HG02642 (cell line): ENCODE results near the gene PRSS50.

Experiments
- ATAC-seq: cut with Tn5 transposase; IDR thresholded peaks from one replicate; pipeline ENCODE4 v1.9.1; 2021; ENCODE audit warnings: mild to moderate bottlenecking; ENCODE audit not compliant: unreplicated experiment, poor library complexity

Gene PRSS50

DNA sequence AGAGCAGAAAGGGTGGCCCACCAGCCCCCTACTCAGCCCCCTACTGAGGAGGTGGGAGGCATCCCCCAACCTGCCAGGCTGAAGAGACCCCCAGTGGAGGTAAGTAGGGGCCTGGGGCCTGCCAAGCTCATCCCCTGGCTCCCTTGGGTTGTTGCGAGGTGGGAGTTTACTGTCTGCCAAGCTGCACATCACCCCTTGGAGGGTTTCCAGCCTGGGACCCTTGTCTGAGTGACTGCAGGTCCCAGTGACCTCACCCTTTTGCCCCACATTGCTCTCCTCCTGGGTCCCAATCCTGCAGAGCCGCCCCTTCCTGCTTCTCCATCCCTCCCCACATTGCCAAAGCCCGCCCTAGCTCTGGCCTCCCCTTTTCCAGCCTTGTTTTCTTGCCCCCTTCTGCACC, 23.1 kb downstream of the PRSS50 start:
- no peak for ATAC-seq

DNA sequence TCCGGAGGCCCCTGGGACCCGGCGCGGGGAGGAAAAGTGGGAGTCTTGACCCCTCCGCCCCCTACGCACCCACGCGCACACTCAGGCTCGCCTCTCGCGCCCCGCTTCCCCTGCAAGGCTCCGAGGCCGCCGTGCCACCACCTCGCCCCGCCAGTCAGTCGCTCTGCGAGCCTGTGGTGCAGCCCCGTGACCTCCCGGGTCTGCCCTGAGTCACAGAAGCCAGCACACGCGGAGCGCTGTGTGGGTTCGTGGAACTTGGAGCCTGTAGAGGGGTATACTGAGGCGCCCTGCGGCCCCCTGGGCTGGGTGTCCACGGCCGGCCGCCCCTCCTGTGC, 23.8 kb downstream of the PRSS50 start:
- no peak for ATAC-seq

- no peak for ATAC-seq
Observed at GRCh38 chr3:46693038-46693891, 24.4 kb downstream of the PRSS50 start, which contains the start of gene ALS2CL. Gene ALS2CL, minus strand, starts transcription at chr3:46693679. Its CDS starts 4,239 bp downstream, at chr3:46689440.

DNA sequence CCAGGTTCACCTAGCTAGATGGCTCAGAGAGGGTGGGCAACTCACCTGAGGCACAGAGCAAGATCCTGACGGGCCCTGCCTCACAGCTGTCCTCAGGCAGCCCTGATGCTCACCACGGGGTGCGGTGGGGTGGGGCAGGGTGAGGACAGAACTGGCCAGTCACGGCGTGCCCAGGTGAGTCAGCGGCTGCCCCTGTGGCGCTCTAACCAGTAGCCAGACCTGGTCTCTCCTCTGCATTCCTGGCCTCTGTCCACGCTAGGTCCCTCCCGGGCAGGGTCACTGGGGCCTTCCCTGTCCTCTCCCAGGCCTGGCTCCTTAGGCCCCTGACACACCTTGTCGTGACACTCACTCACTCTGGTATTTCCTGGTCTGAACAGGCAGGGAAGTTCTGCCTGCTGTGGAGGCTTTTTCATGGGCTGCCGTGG, 25.1 kb downstream of the PRSS50 start:
- ATAC-seq: no peak

GRCh38 chr3:46690798-46691197, 26.9 kb downstream of the PRSS50 start:
- no peak for ATAC-seq

DNA sequence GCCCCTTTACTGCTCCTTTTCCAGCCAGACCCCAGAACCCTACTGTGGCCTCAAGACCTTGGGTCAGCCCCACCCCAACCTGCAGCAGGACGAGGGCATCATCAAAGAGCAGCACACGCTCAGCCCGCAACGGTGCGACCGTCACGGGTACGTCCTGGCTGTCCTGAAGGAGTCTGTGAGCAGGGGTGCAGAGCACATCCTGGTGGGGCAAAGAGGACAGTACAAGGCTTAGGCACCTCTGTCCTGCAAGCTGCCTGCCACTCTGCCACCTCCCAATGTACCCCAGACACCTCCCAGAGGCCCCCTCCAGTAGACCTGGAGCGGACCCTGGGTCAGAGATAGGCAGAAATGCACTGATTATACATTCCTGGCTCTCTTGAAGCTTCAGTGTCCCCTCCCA, 32.2 kb downstream of the PRSS50 start:
- no peak for ATAC-seq

GRCh38 chr3:46684891-46685290, 32.8 kb downstream of the PRSS50 start:
- no peak for ATAC-seq

DNA sequence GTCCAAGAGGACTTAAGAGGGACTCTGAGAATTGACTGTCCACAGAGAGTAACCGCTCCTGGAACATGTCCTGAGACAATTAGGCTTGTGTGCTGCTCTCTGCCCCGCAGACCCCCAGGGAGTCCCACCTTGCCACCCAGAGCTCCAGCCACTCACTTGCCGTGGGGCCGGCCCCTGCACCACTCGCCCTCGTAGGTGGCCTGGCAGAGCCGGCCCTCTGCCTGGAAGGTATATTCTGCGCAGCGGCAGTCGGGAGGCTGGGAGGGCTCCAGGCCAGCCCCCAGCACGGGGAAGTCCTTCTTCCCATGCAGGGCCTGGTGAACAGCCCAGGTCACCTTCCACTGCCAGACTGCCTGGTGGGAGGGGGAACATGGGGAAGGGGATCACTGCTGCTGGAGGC, 34.7 kb downstream of the PRSS50 start:
- no peak for ATAC-seq

- no peak for ATAC-seq
Observed at GRCh38 chr3:46681856-46682540, 35.7 kb downstream of the PRSS50 start.

DNA sequence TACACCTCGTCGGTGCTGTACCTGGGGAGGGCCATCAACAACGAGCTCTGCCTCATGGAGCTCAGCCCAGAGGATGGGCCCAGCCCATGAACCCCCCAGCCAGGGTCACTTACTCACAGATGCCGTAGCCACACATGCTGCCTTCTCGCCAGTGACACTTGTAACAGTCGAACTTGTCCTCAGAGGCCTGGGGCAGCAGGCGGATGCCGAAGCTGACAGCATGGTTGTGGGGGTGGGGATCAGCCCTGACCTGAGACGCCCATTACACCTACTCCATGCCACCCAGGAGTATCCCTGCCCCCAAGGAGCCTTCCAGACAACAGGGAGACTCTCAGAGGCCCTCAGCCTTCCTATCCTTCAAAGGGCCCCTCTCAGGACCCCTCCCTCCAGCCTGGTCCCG, 36.3 kb downstream of the PRSS50 start:
- no peak for ATAC-seq

GRCh38 chr3:46680298-46680826, 37.3 kb downstream of the PRSS50 start:
- ATAC-seq: no peak

DNA sequence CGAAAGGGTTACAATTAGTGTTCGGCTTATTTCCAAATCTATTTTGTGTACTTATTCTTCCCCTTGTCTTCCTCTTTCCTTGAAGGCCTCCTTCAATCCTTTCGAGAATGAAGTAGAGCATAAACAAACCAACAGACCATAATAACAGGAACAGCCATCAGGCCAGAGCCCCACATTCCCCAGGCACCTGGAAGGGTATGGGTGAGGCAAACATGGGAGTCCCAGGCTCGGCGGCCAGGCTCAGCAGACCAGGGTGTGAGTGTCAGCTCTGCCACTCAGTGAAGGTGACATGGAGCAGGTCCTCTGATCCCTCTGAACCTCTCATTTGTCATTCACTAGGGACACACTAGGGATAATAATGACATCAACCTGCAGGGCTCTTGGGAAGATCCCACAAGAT, 38.0 kb downstream of the PRSS50 start:
- no peak for ATAC-seq

- ATAC-seq: no peak
Observed at GRCh38 chr3:46678280-46678679, 39.4 kb downstream of the PRSS50 start.

DNA sequence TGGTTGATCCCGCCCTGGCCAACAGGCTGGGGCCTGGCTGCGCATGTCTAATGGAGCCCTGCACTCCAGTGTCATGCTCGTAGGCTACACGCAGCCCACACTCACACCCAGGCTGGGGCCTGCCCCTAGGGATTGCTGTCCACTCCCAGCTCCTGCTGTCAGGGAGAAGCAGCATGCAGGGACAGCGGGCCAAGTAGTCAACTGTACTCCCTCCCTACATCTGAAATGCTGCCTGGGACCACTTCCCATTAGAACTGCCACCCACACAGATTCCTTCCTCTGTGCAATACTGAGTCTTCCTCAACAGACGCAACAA, 40.3 kb downstream of the PRSS50 start:
- ATAC-seq: no peak

DNA sequence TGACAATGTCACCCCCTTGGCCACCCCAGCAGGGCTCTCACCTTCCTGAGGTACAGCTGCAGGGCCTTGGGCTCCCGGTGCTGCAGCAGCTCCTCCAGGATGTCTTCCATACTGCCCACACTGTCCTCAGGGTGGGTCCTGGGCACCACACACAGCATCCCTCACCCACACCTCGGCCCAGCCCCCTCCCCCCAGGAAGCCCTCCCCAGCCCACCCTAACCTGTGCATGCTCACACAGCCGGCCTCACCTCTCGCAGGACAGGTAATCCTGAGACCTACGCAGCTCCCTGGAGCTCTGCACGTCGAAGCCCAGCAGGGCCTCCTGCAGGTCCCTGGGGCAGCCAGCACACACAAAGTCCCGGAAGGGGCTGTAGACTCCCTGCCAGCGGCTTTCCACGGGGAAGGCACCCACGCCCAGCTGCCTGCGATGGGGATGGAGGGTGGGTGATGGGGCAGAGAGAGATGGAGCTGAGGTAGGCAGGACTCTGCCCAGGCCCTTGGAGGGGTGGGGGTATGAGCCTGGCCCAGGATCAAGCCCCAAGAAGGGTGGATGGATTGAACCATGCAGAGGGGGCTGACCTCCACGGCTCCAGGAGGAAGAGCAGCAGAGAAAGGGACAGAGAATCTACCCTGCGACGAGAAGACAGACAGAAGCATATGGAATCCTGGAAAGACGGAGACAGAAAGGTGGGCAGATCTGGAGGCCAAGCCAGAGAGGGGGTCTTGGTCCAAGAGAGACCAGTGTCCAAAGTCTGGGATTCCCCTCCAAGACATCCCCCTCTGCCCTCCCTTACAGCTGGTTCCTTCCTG, 40.9 kb downstream of the PRSS50 start:
- ATAC-seq: no peak

- ATAC-seq: no peak
Observed at GRCh38 chr3:46675843-46676567, 41.7 kb downstream of the PRSS50 start.

DNA sequence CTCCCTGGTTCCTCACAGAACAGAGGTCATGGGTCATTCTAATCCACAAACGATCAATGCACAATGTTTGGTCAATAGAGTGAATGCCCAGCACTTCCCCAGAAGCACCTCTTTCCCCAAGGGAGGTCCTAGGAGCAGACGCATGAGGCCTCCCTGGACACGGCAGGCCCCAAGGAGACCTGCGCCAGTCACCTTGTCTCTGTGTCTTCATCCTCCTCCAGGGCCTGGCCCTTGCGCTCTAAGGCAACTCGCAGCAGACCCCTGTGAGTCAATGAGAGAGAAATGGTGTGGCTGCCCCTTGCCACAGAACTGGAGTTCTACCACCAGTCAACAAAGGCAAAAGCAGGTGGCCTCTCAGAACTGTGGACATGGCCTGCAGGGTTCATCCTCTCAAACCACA, 42.2 kb downstream of the PRSS50 start:
- no peak for ATAC-seq

DNA sequence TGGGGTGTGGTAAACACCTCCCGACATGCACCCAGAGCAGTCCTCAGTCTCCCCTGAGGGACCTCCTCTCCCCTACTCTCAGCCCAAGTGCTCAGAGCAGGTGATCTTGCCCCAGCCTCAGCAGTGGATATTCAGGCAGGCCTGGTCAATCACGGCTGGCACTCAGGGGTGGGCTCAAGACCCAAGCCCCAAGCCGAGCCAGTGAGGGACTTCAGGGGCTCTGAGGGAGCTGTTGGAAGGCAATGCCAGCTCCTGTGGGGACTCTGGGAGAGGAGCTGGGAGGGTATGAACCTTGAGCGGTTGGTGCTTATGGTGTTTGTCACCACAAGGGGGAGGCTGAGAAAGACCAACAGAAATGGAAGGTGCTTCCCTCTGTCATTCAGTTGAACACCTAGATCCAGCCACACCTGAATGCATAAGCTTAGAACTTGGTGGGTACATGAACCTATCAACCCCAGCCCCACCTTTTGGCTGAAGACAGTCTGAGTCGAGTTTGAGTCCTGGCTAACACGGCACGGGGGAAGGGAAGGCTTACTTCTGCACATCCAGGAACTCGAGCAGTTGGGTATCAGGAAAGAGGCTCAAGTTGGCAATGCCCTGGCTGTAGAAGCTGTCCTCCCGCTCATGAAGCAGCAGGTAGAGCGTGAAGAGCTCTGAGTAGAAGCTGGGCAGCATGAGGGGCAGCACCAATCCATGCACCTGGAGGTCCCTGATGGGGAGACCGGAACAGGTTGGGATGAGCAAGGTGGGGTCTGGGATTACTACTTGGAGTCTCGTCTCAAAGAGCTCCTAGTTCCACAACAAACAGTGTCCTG, 43.4 kb downstream of the PRSS50 start:
- no peak for ATAC-seq
